Measurements from ENCODE around the gene HCN3.

The HCN3 gene

DNA sequence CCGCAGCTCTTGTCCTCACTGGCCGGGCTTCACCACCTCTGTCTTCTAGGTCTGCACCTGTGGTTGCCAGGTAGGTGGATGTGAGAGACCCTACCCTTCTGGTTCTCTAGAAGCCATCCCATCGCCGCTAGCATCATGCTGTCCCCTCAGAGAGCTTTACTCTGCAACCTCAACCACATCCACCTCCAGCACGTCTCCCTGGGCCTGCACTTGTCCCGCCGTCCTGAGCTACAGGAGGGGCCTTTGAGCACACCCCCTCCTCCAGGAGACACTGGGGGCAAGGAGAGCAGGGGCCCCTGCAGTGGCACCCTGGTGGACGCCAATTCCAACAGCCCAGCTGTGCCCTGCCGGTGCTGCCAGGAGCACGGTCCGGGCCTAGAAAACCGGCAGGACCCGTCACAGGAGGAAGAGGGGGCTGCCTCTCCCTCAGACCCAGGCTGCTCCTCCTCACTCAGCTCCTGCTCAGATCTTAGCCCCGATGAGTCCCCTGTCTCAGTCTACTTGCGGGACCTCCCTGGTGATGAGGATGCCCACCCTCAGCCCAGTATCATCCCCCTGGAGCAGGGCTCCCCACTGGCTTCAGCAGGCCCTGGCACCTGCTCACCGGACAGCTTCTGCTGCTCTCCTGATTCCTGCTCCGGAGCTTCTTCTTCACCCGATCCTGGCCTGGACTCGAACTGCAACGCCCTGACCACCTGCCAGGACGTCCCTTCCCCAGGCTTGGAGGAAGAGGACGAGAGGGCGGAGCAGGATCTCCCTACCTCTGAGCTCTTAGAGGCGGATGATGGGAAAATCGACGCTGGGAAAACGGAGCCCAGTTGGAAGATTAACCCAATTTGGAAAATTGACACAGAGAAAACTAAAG is 44.6 kb downstream of the HCN3 start:
- TF ChIP-seq ZBTB7A (IDR thresholded peaks at IDR 0.05; ENCODE audit: low read depth) (no peak), YY1 (IDR thresholded peaks at IDR 0.05; ENCODE audit: low read depth) (no peak), TAF1 (IDR thresholded peaks at IDR 0.05; ENCODE audit: low read depth) (no peak), EGR1 (IDR thresholded peaks at IDR 0.05) (no peak), CEBPB (IDR thresholded peaks at IDR 0.05) (no peak), FOXM1 (IDR thresholded peaks at IDR 0.05; ENCODE audit: borderline replicate concordance, low read depth) (no peak), RAD21 (IDR thresholded peaks at IDR 0.05; ENCODE audit: low read depth) (no peak), NFIC (IDR thresholded peaks at IDR 0.05) (no peak), CREB1 (IDR thresholded peaks at IDR 0.05; ENCODE audit: low read depth) (no peak), TCF12 (IDR thresholded peaks at IDR 0.05; ENCODE audit: low read depth) (no peak), EP300 (IDR thresholded peaks at IDR 0.05; ENCODE audit: borderline replicate concordance) (no peak), TEAD4 (IDR thresholded peaks at IDR 0.05) (no peak)
- TF ChIP-seq, protein P1, sequence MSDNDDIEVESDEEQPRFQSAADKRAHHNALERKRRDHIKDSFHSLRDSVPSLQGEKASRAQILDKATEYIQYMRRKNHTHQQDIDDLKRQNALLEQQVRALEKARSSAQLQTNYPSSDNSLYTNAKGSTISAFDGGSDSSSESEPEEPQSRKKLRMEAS (IDR thresholded peaks at IDR 0.05) = no peak
- TF ChIP-seq, protein P2, sequence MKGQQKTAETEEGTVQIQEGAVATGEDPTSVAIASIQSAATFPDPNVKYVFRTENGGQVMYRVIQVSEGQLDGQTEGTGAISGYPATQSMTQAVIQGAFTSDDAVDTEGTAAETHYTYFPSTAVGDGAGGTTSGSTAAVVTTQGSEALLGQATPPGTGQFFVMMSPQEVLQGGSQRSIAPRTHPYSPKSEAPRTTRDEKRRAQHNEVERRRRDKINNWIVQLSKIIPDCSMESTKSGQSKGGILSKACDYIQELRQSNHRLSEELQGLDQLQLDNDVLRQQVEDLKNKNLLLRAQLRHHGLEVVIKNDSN (IDR thresholded peaks at IDR 0.05) = no peak
- TF ChIP-seq, protein P3, sequence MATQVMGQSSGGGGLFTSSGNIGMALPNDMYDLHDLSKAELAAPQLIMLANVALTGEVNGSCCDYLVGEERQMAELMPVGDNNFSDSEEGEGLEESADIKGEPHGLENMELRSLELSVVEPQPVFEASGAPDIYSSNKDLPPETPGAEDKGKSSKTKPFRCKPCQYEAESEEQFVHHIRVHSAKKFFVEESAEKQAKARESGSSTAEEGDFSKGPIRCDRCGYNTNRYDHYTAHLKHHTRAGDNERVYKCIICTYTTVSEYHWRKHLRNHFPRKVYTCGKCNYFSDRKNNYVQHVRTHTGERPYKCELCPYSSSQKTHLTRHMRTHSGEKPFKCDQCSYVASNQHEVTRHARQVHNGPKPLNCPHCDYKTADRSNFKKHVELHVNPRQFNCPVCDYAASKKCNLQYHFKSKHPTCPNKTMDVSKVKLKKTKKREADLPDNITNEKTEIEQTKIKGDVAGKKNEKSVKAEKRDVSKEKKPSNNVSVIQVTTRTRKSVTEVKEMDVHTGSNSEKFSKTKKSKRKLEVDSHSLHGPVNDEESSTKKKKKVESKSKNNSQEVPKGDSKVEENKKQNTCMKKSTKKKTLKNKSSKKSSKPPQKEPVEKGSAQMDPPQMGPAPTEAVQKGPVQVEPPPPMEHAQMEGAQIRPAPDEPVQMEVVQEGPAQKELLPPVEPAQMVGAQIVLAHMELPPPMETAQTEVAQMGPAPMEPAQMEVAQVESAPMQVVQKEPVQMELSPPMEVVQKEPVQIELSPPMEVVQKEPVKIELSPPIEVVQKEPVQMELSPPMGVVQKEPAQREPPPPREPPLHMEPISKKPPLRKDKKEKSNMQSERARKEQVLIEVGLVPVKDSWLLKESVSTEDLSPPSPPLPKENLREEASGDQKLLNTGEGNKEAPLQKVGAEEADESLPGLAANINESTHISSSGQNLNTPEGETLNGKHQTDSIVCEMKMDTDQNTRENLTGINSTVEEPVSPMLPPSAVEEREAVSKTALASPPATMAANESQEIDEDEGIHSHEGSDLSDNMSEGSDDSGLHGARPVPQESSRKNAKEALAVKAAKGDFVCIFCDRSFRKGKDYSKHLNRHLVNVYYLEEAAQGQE (IDR thresholded peaks at IDR 0.05; ENCODE audit: low read depth) = no peak

DNA sequence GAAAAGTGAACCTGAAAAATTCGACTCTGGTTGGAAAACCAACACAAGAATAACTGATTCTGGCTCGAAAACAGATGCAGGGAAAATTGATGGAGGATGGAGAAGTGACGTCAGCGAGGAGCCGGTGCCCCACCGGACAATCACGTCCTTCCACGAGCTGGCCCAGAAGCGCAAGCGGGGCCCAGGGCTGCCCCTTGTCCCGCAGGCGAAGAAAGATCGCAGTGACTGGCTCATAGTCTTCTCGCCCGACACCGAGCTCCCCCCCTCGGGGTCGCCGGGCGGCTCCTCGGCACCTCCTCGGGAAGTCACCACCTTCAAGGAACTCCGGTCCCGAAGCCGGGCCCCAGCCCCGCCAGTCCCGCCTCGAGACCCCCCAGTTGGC is 45.3 kb downstream of the HCN3 start:
- TF ChIP-seq FOXM1 (IDR thresholded peaks at IDR 0.05; ENCODE audit: borderline replicate concordance, low read depth) = no peak
- TF ChIP-seq YY1 (IDR thresholded peaks at IDR 0.05; ENCODE audit: low read depth) = no peak
- no peak for TF ChIP-seq TAF1 (IDR thresholded peaks at IDR 0.05; ENCODE audit: low read depth)
- no peak for TF ChIP-seq EP300 (IDR thresholded peaks at IDR 0.05; ENCODE audit: borderline replicate concordance)
- no peak for TF ChIP-seq TEAD4 (IDR thresholded peaks at IDR 0.05)
- no peak for TF ChIP-seq ZBTB7A (IDR thresholded peaks at IDR 0.05; ENCODE audit: low read depth)
- TF ChIP-seq, protein P3 (IDR thresholded peaks at IDR 0.05; ENCODE audit: low read depth) = no peak
- no peak for TF ChIP-seq TCF12 (IDR thresholded peaks at IDR 0.05; ENCODE audit: low read depth)
- no peak for TF ChIP-seq CREB1 (IDR thresholded peaks at IDR 0.05; ENCODE audit: low read depth)
- TF ChIP-seq CEBPB (IDR thresholded peaks at IDR 0.05) = no peak

DNA sequence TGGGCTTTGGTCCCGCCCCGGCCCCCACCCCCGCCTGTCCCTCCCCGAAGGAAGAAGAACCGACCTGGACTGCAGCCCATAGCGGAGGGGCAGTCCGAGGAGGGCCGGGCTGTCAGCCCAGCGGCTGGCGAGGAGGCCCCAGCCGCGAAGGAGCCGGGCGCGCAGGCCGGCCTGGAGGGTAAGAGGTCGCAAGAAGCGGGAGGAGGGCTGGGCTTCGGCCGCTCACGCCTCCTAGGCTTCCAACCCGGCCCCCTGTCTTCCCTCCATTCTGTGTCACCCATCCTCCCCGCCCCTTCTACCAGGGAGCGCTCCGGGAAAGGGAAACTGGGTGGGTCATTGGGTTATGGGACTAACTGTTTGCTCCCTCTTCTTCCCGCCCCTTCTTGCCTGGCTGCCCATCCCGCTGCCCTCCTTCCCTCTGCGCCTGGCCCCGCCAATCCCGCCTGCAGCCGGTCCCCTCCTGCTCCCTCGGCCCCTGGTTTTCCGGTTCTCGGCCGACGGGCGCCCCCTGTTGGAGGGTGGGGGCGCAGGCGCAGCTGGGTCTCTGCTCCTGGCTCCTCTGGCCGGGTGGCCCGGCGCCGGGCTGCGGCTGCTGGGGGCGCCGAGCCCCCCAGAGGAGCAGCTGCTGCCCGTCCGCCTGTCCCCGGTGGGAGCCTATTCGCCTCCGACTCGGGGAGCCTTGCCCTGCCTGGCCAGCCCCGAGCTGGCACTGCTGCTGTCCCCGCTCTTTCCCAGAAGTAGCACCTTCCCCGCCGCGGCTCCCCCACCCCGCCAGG is 45.9 kb downstream of the HCN3 start:
- no peak for TF ChIP-seq EP300 (IDR thresholded peaks at IDR 0.05; ENCODE audit: borderline replicate concordance)
- 0 out of 2 replicates have a peak, but pooled peaks have one; percentile 60 for TF ChIP-seq ZBTB7A (IDR thresholded peaks at IDR 0.05; ENCODE audit: low read depth)
- TF ChIP-seq TCF12 (IDR thresholded peaks at IDR 0.05; ENCODE audit: low read depth) = 0 out of 2 replicates have a peak, but pooled peaks have one; percentile 17
- no peak for TF ChIP-seq CEBPB (IDR thresholded peaks at IDR 0.05)
- TF ChIP-seq, protein P3 (IDR thresholded peaks at IDR 0.05; ENCODE audit: low read depth) = no peak
- no peak for TF ChIP-seq EGR1 (IDR thresholded peaks at IDR 0.05)
- no peak for TF ChIP-seq TEAD4 (IDR thresholded peaks at IDR 0.05)
- TF ChIP-seq, protein P1 (IDR thresholded peaks at IDR 0.05) = peak; percentile 49; the same call in 1 of the 2 replicates
- TF ChIP-seq, protein P2 (IDR thresholded peaks at IDR 0.05) = 0 out of 2 replicates have a peak, but pooled peaks have one; percentile 6
- TF ChIP-seq RAD21 (IDR thresholded peaks at IDR 0.05; ENCODE audit: low read depth) = peak; percentile 75
- no peak for TF ChIP-seq NFIC (IDR thresholded peaks at IDR 0.05)
- peak; percentile 34; the same call in 1 of the 2 replicates for TF ChIP-seq TAF1 (IDR thresholded peaks at IDR 0.05; ENCODE audit: low read depth)
- no peak for TF ChIP-seq CREB1 (IDR thresholded peaks at IDR 0.05; ENCODE audit: low read depth)
- TF ChIP-seq FOXM1 (IDR thresholded peaks at IDR 0.05; ENCODE audit: borderline replicate concordance, low read depth) = no peak
- TF ChIP-seq YY1 (IDR thresholded peaks at IDR 0.05; ENCODE audit: low read depth) = no peak; the same call in 1 of the 2 replicates

All from Ishikawa (cell line).